NCI-H510A (cell line): Measurements from ENCODE around the gene OR3A3.
"Not testable (repeated sequence)": the region's sequence is repeated elsewhere in the genome, so short reads cannot be mapped to it uniquely, and the experiment has no call there.

ENCODE experiments used
- DNase-seq: peaks from one replicate; lab custom pipeline; 2025; lab: John Stamatoyannopoulos, UW

OR3A3 gene

GRCh38 chr17:3411070-3411469 is at the start of gene OR3A3:
TSS of gene OR3A3 (plus strand) at chr17:3411370.
- DNase-seq: no peak

DNA sequence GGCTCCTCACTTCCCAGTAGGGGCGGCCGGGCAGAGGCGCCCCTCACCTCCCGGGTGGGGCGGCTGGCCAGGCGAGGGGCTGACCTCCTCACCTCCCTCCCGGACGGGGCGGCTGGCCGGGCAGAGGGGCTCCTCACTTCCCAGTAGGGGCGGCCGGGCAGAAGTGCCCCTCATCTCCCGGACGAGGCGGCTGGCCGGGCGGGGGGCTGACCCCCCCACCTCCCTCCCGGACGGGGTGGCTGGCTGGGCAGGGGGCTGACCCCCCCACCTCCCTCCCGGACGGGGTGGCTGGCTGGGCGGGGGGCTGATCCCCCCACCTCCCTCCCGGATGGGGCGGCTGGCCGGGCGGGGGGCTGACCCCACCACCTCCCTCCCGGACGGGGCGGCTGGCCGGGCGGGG is 40.0 kb upstream of the OR3A3 start:
- DNase-seq: not testable (repeated sequence)

DNA sequence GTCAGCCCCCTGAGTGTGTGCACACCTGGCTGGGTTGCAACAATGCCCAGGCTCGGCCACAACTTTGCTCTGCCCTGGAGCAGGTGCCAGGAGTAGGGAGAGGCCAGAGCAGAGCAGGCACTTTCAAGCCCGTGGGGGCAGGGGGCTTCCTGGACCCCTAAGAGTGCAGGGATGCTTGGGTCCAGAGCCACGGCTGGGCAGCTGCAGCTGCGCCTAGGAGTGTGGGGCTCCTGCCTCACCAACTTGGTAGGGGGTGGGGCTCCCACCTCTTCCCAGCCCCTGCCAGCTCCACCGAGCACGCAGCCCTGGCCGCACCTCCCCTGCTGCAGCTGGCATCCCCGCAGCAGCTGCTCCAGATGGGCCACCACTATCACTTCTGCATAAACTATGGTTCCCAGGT is 32.8 kb upstream of the OR3A3 start:
- DNase-seq: no peak

- DNase-seq: no peak
Measured at GRCh38 chr17:3381957-3382356, 29.2 kb upstream of the OR3A3 start.

DNA sequence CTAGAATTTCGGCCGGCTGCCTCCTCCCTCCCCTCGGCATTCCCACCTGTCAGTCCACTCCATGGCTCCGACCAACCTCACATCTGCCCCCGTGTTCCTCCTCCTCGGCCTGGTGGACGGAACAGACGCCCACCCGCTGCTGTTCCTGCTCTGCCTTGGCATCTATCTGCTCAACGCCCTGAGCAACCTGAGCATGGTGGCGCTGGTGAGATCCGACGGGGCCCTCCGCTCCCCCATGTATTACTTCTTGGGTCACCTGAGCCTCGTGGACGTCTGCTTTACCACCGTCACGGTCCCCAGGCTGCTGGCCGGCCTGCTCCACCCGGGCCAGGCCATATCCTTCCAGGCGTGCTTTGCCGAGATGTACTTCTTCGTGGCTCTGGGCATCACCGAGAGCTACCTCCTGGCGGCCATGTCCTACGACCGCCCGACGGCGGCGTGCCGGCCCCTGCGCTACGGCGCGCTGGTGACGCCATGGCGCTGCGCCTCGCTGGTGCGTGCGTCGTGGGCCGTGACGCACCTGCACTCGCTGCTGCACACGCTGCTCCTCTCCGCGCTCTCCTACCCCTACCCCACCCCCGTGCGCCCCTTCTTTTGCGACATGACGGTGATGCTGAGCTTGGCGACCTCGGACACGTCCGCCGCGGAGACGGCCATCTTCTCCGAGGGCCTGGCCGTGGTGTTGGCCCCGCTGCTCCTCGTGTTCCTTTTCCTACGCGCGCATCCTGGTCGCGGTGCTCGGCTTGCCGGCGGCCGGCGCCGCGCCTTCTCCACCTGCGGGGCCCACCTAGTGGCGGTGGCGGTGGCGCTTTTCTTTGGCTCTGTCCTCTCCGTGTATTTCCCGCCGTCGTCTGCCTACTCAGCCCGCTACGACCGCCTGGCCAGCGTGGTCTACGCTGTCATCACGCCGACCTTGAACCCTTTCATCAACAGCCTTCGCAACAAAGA is 25.0 kb upstream of the OR3A3 start, which contains the start of gene OR3A2:
Gene OR3A2, minus strand, starts transcription at position 440 of the 948 bp plus-strand sequence.
- no peak for DNase-seq

GRCh38 chr17:3389791-3390190 is 21.4 kb upstream of the OR3A3 start:
- DNase-seq: no peak

- DNase-seq: not testable (repeated sequence)
Measured at GRCh38 chr17:3397801-3398200, 13.4 kb upstream of the OR3A3 start.

DNA sequence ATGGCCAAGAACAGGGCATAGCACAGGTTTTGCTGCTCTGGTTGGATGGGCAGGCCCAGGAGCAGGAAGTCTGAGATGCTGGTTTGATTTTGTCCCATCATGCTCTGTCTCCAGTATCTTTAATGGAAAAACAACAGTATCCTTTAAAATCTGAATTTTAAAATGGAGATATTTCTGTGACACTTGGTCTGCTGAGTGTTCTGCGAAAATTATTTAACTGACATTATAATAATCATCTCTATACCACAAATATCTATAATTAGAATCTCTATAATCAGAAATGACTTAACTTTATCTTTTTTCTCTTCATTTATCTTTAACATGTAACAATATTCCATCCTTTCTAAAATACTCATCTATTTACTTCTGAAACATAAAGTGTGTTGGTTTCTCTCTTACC is 12.9 kb upstream of the OR3A3 start, which contains the start of gene OR1E1:
Gene OR1E1, minus strand, starts transcription at position 101 of the 400 bp plus-strand sequence. Its CDS starts 0 bp downstream, at position 101.
- DNase-seq: no peak

- no peak for DNase-seq
Measured at GRCh38 chr17:3400055-3400454, 11.1 kb upstream of the OR3A3 start.

DNA sequence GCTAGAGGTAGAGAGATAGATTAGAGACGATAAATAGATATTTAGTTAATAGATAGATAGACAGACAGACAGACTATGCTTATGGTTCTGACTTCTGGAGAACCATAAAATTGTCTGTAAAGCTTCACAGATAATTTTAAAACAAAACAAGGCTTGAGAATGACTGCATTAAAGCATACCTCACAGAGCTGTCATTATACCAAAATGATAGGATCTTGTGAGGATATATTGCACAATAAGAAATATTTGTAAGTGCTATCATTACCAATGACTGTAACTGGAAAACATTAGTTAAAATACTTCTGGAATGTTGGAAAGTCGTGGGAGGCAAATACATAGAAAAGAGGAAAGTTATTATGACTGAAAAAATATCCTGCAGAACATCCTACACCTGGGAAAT is 9.4 kb upstream of the OR3A3 start:
- no peak for DNase-seq

DNA sequence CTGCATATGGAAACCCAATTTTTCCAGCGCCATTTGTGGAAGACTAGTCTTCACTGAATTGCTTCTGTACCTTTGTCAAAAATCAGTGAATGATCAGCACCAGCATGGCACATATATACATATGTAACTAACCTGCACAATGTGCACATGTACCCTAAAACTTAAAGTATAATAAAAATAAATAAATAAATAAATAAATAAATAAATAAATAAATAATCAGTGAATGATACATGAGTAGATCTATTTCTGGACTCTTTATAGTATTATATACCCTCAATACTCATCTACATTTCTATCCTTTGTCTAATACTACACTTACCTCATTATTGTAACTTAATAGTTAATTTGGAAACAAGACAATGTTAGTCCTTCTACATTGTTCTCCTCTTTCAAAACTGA is 7.3 kb upstream of the OR3A3 start:
- not testable (repeated sequence) for DNase-seq

- DNase-seq: not testable (repeated sequence)
Measured at GRCh38 chr17:3412216-3412615, 1.0 kb downstream of the OR3A3 start.

- DNase-seq: no peak
Measured at GRCh38 chr17:3415610-3416009, 4.4 kb downstream of the OR3A3 start.

DNA sequence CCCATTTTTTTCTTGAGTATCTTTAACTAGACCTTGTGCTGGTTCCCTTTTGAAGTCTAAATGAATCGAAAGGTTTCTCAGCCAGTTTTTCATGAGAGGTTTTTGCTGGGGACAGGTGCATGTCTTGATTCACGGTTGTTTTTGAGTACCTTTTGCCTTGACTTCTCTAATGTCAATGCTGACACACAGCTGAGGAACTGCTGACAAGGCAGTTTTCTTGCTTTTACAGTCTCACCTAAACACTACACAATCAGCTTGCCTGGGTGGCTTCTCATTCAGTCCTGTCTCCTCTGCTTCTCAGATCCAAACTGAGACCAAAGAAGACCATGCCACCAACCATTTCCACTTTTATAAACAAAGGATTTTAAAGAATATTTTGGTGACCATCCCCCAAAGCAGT is 7.1 kb downstream of the OR3A3 start:
- no peak for DNase-seq

GRCh38 chr17:3433215-3433614 is 22.0 kb downstream of the OR3A3 start:
- DNase-seq: not testable (repeated sequence)

- no peak for DNase-seq
Measured at GRCh38 chr17:3433741-3434140, 22.6 kb downstream of the OR3A3 start, which contains the start of gene OR1E2. TSS of gene OR1E2 (minus strand) at chr17:3433841. CDS start at chr17:3433841, 0 bp downstream.

- no peak for DNase-seq
Measured at GRCh38 chr17:3438368-3438767, 27.2 kb downstream of the OR3A3 start.

DNA sequence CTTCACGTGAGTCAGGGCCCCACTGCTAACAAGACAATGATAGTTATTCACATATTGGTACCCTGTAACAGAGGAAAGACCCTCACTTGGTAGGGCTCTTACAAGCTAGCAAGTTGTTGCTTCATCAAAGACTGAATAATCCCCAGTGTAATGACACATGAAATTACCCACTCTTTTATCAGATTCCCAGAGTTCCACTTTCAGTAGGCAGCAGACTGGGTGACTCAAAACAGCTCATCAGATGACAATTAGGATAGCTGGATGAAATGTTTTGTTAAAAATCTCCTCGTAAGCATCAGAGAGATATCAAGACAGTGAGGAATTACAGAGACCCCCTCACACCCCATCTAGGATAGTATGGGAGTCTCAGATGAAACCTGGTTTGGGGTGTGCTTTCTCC is 29.3 kb downstream of the OR3A3 start:
- DNase-seq: no peak

DNA sequence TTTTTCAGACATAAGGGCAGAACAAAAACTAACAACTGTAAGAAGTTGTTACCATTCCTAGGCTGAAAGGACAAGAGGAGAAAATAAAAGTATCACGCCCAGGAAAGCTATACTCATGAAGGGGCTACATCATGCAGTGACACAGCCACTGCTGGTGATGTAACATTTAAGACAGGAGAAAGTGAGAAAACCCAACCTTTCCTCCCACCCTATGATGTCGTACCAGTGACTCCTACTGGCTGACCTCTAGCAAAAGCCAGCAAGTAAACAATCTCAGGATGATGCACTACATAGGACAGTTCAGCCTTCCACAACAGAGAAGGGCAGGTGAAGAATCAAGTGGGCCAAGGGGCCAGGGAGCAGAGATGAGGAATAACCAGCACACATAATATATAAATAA is 36.5 kb downstream of the OR3A3 start:
- DNase-seq: no peak

- no peak for DNase-seq
Measured at GRCh38 chr17:3448059-3448665, 37.0 kb downstream of the OR3A3 start.

DNA sequence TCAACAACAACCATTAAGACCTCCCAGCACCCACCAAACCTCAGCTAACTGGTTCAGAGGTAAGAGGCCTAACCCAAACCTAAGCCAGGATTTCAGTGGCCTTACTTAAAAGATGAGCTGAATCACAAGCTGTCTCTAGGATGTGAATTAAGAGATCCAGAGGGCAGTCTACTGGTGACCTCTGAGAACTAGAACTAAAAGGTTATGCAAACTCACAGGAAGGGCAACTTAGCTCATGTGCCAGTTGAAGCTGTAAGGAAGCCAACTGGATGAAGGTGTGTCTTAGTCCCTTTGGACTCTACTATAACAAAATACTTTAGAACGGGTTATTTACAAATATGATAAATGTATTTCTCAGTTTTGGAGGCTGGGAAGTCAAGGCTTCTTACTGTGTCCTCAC is 55.2 kb downstream of the OR3A3 start:
- not testable (repeated sequence) for DNase-seq

- DNase-seq: no peak
Measured at GRCh38 chr17:3469529-3469928, 58.4 kb downstream of the OR3A3 start.

DNA sequence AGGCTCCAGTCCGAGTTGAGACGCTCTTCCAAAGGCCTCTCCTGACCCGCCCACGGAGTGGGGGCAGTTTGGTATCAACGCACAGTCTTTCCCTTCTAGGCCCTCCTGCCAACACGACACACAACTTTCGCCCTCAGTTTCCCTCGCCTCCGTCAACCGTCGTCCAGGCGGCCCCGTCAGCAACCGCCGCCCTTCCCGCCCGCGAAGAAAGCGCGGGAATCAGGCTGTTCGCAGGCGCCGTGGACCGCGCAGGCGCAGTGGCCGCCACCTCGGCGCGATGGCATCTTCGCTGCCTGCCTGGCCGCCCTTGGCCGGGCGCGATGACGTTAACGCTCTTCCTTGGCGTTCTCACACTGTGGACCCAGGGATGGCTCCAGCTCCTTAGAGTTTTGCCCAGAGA is 60.4 kb downstream of the OR3A3 start, which contains the start of gene SPATA22:
Gene SPATA22, minus strand, starts transcription at position 221 of the 400 bp plus-strand sequence. CDS start 2,494 bp downstream, outside the sequence.
- no peak for DNase-seq
